Measurements from ENCODE around the gene SH3TC1.

GRCh38 chr4:8239661-8240060, 40.6 kb downstream of the SH3TC1 start:
- no peak for TF ChIP-seq POLR2A (IDR thresholded peaks at IDR 0.05; ENCODE audit: low read length)
- no peak for TF ChIP-seq GATA1 (IDR thresholded peaks at IDR 0.05; ENCODE audit: low read depth, low read length)

All from erythroblast (primary cell).